GM19239 (cell line): Measurements from ENCODE around the gene LETM1.

ENCODE experiments used
- DNase-seq: peaks from one replicate; pipeline ENCODE4 v3.0.0; 2011; ENCODE audit warnings: low spot score; ENCODE audit not compliant: insufficient read length
- FAIRE-seq: peaks from 2 replicates; lab custom pipeline; 2011; peaks lifted over from hg19 to GRCh38; lab: Jason Lieb, UNC

The LETM1 gene

DNA sequence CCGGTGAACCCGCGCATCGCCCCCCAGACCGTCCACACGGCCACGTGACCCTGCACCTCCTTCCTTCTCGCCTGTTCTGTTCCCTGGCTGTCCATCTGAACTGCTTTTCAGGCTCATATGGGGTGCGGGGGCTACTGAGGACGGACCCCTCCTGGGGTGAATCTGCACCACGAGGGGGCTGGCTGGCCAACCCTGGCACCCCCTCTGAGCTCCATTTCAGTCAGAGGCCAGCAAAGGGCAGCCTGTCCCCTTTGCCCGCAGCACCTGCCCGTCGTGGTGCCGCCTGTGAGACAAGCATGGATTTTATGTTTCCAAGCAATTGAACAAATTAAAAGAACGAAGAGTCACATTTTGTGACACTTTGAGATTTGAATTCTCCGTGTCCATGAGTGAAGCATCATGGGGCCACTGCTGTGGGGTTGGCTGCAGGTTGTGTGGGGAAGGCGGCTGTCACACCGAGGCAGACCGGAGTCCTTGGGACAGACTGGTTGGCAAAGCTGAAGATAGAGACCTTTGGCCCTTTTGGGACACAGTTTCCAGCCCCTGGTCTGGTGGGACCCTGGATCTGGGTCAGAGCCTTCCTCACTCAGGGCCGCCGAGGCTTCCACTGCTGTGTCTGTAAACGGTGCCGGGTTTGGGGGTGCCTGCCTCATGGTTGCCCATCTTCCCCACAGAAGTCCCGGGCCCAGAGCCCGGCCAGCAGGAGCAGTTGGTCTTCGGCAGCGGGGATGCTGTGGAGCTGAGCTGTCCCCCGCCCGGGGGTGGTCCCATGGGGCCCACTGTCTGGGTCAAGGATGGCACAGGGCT lies 57.2 kb downstream of the LETM1 start:
- no peak for DNase-seq
- no peak for FAIRE-seq

DNA sequence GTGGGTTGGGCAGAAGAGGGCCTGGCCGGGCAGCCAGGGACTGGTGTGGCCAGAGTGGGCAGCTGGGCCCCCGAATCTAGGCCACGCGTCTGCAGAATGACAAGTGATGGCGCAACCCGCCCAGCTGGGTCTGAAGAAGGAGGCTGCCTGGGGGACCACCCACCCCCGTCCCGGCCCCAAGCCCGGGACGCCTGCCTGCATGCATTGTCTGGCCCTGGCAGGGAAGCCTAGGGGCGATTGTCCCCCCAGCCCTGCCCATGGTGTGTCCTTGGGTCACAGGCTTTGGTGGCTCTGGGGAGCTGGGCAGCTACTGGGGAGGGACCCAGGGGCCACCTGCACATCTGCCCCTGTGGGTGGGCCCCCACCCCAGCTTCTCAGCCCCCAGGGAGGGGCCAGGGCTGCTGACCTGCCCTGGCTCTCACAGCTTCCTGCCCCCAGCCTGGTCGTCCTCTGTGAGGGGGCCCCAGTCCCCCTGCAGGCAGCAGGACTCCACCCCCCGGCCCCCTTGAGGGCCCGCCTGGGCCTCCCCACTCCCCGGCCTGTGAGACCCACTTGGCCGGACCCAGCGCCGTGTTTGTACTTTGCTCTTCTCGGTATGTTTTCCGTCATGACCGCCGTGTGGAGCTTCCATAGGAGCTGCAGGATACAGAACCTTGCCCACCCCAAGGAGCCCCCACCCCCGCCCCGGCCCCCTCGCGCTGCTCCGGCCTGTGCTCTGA lies 57.9 kb downstream of the LETM1 start:
- no peak for FAIRE-seq
- DNase-seq = no peak

DNA sequence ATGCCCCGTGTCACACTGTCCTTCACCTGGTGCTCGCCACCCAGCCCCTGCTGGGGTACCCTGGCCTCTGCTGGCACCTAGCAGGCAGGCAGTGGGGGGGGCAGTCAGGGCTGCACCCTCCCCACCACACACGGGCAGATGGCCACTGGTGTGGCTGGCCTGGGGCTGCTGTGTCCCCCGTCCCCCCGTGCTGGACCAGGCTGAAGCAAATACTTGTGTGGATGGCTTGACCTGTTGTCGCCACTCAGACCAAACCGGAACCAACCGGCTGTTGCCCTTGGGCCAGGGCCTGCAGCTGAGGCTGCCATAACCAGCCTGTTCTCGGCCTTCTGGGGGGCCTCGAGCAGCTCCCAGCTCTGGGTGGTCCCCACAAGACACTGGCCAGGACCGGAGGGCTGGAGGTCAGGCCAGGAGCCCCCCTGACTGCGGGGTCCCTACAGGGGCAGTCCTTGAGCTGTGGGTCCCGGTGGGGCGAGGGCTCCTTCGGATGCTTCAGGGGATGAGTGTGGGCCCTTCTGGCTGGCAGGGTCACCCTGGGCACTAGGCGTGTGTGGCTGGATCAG lies 58.6 kb downstream of the LETM1 start:
- DNase-seq (no peak), FAIRE-seq (no peak)

DNA sequence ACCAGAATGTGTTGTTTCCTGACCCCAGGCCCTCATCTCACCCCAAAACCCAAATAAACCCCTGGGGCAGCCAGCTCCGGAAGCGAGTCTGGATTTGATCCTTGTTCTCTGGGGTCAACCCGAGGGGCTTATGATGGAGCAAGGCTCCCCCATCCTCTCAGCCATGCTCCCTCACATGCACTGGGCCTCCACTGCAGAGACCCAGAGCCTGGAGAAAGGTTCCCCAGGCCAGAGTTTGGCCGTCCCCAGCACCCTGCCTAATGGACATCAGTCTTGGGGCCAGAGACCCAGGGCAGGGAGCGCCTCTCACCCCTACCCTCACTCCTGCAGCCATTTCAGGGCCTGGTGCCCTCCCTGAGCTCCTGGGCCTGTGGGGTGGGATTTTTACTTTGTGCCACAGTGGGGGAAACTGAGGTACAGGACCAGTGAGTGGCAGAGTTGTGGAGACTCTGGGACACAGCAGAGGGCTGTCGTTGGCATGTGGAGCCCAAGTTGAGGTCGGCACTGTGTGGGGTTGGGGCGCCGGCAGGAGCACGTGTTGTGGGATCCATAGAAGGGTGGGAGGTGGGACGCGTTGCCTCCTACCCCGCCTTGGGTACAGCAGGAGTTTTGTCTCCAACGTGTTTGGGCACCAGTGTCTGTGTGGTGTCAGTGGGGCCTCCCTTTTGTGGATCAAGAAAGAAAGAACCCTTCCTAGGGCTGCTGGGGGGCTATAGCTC lies 59.3 kb downstream of the LETM1 start:
- FAIRE-seq (no peak), DNase-seq (no peak)

DNA sequence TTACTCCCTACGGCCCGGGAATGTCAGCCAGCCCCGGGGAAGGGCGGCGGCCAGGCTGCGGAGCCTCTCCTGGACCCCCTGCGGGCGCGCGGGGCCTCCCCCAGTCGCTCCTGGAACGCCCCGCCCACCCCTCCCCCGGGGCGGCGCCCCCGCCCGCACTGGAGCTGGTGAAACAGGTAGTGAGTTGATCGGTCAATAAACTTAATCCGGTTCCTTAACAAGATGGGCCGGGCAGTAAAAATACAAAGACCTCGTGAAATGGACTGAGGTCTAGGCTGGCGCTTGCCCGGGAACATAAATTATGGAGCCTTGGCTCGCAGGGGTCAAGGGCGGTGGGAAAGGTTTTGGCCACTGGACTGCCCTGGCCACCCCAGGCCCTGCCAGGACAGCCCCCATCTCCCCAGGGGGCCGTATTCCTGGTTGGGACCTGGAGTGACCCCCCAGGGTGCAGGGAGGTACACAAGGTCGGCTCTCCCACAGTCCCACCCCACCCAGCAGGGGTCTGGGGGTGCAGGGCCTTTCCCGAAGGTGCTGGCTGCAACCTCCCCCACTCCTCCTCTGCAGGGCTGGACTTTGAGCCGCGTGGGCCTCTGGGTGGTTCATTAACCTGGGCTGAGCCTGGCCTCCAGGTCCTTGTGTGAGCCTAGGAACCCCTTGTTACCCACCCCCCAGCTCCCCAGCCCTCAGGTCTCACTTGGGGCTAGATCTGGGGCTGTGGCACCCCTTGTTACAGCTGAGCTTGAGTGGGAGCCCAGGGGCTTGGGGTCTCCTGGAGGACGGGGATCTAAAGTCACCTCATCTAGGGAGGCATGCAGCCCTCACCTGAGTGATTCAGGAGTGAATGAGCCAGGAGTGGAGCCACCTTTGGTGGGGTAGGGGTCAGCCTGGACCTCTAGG lies 60.4 kb downstream of the LETM1 start:
- DNase-seq = no peak
- FAIRE-seq = no peak

DNA sequence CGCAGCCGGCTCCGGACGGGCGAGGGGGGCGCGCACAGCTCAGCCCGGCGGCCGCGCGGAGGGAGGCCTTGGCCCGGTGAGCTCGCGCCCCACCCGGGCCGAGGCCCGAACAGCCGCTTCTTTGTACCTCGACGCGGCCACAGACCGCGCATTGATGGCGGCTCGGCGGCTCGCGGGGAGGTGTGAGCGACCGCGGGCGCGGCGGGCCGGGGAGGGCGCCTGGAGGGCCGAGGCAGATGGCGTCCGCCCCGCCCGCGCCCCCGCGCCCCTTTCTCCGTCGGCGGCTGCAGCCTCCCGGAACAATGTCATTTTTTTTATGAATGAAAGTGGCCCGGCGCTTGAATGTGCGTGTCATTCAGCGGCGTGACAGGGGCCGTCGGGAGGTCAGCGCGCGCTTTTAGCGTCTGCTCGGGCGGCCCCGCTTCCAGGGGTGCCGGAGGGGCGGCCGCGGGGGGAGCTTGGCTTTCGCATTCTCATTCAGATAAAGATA lies 61.1 kb downstream of the LETM1 start:
- no peak for DNase-seq
- FAIRE-seq = no peak

DNA sequence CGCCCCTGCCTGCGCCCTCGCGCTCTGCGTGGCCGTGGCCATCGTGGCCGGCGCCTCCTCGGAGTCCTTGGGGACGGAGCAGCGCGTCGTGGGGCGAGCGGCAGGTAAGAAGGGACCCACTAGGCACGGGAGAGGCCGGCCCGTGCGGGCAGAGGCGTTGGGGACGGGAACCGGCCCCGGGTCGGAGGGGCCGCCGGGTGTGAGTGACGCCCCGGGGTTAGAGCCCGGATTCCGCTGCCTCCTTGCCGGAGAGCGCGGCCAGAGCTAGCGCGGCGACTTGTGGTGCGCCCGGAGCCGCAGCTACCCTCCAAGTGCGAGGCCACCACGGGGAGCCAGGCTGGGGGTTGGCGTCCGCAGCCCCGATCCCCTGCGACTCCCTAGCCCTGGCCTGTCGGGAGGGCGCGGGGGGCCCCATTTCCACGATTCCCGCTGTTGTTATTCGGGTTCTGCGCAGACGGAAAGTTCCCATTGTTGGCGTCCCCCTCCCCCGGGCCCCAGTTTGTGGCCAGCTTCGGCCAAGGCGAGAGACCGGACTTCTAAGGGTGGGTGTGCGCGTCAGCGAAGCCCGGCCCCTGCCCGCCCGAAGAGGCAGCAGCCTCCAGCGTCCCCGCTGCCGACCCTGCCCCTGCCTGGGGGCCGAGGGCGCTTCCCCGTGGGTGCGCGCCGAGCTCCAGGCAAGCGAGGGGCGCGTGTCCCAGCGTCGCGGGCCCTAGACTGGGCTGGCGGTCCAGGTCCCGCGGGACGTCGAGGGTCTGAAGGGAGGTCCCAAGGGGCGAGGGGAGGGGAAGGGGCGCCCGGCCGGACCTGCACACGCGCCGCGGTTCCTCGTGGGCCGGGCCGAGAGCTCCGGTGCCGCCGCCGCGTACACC lies 61.8 kb downstream of the LETM1 start:
- no peak for FAIRE-seq

GRCh38 chr4:1793496-1793840 lies 62.5 kb downstream of the LETM1 start:
- FAIRE-seq (no peak), DNase-seq (peak; percentile 79)

More for the DNA sequence above, 61.8 kb downstream of the LETM1 start:
- no peak for DNase-seq

DNA sequence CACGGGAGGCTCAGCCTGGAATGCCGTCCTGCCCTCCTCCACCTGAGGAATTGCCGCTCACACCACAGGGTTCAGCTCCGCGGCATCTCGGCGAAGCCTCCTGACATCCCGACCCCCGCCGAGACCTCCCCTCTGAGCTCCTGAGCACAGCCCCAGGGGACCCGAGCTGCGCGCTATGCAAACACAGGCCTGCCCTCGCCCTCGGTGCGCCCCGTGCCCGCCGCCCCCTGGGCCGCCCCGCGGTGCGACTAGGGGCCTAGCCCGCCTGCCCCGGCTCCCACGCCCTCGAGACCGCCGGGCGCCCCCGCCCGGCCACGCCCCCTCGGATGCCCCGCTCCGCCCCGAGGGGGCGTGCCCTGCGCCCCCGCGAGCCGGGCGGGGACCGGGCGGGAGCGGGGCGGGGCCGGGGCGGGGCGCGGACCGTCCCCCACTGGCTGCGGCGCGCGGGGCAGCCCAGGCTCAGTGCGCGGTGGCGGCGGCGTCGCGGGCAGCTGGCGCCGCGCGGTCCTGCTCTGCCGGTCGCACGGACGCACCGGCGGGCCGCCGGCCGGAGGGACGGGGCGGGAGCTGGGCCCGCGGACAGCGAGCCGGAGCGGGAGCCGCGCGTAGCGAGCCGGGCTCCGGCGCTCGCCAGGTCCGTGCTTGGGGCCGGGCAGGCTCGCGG lies 63.0 kb downstream of the LETM1 start, which contains the start of gene FGFR3:
Gene FGFR3 (plus strand): TSS at position 462 of the 664 bp plus-strand sequence. CDS start 642 bp downstream, outside the sequence.
- FAIRE-seq = no peak
- DNase-seq = peak; percentile 96

DNA sequence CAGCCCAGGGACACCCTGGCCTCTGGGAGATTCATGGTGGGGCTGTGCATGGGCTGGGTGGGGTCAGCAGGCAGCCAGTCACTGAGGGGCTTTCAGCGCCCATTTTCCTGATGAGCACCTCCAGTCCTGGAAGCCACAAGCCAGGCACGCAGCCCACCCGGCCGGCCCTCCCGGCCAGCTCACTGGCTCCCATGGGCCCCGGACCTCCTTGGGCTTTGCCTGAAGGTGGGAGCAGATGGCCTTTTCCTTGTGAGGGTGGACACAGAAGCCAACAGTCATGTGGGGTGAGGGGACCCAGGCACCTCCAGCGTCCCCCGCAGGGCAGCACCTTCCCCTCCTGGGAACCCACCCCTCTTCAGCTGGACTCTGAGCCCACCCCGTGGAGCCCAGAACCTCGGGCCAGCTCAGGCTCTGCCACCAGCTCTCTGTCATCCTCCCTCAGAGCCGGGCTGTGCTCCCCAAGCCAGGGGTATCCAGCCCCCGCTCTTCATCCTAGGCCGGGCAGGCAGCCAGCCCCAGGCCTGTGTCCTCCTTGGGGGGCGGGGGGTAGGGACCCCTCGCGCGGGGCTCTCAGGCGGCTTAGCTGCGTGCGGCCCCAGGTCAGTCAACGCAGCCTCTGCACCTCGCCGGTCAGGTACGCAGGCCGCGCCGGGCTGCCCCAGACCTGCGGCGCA lies 63.7 kb downstream of the LETM1 start:
- no peak for FAIRE-seq
- no peak for DNase-seq

DNA sequence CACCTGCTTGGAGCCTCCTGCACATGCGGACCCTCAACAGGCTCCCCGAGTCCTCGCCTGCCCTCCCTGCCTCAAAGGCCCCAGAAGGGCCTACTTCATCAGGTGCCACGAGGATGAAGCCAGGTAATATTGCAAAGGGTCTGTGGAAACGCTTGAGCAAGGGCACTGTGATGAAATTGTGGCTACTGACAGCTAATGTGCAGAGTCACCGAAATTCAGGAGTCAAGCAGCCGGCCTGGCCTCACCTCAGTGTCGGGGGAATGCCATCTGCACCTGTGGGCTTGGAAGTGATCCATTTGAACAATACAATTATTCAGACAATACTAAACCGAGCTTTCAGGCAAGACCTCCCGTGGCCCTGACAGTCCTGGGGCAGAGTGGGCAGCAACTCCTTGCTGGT lies 66.0 kb downstream of the LETM1 start:
- FAIRE-seq = no peak
- DNase-seq = no peak

DNA sequence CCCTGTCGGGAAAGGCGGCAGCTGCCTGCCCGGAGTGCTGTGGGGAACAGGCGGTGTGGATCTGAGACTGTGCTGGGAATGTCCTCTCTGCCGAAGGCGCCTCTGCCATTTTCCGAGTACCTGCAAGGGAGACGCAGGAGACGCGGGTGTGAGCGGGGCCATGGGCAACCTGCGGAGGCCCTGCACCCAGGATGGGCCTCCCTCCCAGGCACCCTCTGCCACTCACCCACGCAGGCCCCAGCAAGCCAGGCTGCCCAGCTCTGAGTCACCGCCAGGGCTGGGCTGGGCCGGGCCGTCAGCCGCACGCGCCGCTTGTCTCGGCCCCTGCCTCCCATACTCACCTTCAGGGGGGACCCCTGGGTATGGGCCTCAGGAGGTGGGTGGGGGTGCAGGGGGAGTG lies 66.4 kb downstream of the LETM1 start:
- FAIRE-seq (no peak), DNase-seq (no peak)

GRCh38 chr4:1788254-1788973 lies 67.5 kb downstream of the LETM1 start:
- no peak for FAIRE-seq
- no peak for DNase-seq

- DNase-seq = no peak
- FAIRE-seq = no peak
These were observed 68.4 kb downstream of the LETM1 start for GRCh38 chr4:1787411-1788077.

GRCh38 chr4:1786544-1787362 lies 69.2 kb downstream of the LETM1 start:
- DNase-seq (no peak), FAIRE-seq (no peak)

DNA sequence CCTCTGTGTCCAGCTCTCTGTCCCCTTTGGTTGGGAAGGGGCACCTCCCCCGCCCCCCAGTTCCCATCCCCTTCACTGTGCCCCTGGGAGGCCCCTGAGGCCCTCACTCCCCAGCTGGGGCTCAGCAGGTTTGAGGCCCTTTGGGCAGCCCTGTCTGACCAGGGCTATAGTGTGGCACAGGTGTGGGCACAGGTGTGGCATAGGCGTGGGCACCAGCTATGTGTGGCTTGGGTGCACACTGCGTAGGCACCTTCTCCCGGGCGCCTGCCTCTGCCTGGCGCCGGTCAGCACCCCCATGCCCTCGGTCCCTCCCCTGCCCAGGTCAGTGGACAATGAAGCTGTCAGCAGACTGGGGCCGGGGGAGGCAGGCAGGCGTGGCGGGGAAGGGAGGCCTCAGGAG lies 70.4 kb downstream of the LETM1 start:
- FAIRE-seq (no peak), DNase-seq (no peak)
